Astrocyte (in vitro differentiated cells and primary cell): Measurements from ENCODE around the gene TMEM42. TPM values are rescaled to one million over a fixed set of nuclear protein-coding genes. Genes with fewer than 3 reads are reported as not detected.

Experiments used
- DNase-seq: peaks from one replicate; pipeline ENCODE4 v3.0.0-alpha.2; 2010; ENCODE audit warnings: low read depth
- FAIRE-seq: peaks from 2 replicates; lab custom pipeline; 2011; peaks lifted over from hg19 to GRCh38; lab: Jason Lieb, UNC
- H2AFZ ChIP-seq: 2 replicates; pipeline ENCODE4 v1.6.0; 2012; ENCODE audit warnings: low read depth, low read length, inconsistent platforms
- H3K27ac ChIP-seq: 2 replicates; pipeline ENCODE4 v1.5.1; 2011; ENCODE audit warnings: low read depth, low read length, inconsistent platforms
- H3K27me3 ChIP-seq: 2 replicates; pipeline ENCODE4 v1.6.0; 2011; ENCODE audit warnings: low read length, inconsistent platforms; ENCODE audit not compliant: insufficient read depth
- H3K36me3 ChIP-seq: 2 replicates; pipeline ENCODE4 v1.5.1; 2011; ENCODE audit warnings: low read length, inconsistent platforms; ENCODE audit not compliant: insufficient read depth
- H3K4me1 ChIP-seq: 2 replicates; pipeline ENCODE4 v1.5.1; 2011; ENCODE audit warnings: low read length, inconsistent platforms; ENCODE audit not compliant: insufficient read depth
- H3K4me2 ChIP-seq: 2 replicates; pipeline ENCODE4 v1.6.0; 2012; ENCODE audit warnings: low read length, inconsistent platforms
- H3K4me3 ChIP-seq: 2 replicates; pipeline ENCODE4 v1.5.1; 2011; ENCODE audit warnings: low read depth, mild to moderate bottlenecking, low read length, inconsistent platforms; ENCODE audit not compliant: insufficient read depth
- H3K79me2 ChIP-seq: 2 replicates; pipeline ENCODE4 v1.6.0; 2012; ENCODE audit warnings: mild to moderate bottlenecking, low read length, inconsistent platforms; ENCODE audit not compliant: insufficient read depth
- H3K9ac ChIP-seq: 2 replicates; pipeline ENCODE4 v1.6.0; 2012; ENCODE audit warnings: mild to moderate bottlenecking, low read length, inconsistent platforms
- H3K9me3 ChIP-seq: 2 replicates; pipeline ENCODE4 v1.5.1; 2012; ENCODE audit warnings: low read depth, mild to moderate bottlenecking, low read length, inconsistent platforms; ENCODE audit not compliant: insufficient read depth
- H4K20me1 ChIP-seq: 2 replicates; pipeline ENCODE4 v1.6.0; 2012; ENCODE audit warnings: low read length, inconsistent platforms; ENCODE audit not compliant: insufficient read depth
- H3K27ac Mint-ChIP-seq: one replicate; pipeline ENCODE4 v1.8.0; 2021; ENCODE audit warnings: mild to moderate bottlenecking, mixed read lengths; ENCODE audit not compliant: unreplicated experiment
- H3K27me3 Mint-ChIP-seq: one replicate; pipeline ENCODE4 v1.8.0; 2021; ENCODE audit warnings: low read depth, mixed read lengths; ENCODE audit not compliant: unreplicated experiment
- H3K36me3 Mint-ChIP-seq: one replicate; pipeline ENCODE4 v1.8.0; 2021; ENCODE audit warnings: low read depth, mixed read lengths; ENCODE audit not compliant: unreplicated experiment
- H3K4me1 Mint-ChIP-seq: one replicate; pipeline ENCODE4 v1.8.0; 2021; ENCODE audit warnings: low read depth, mixed read lengths; ENCODE audit not compliant: unreplicated experiment
- H3K4me3 Mint-ChIP-seq: one replicate; pipeline ENCODE4 v1.8.0; 2021; ENCODE audit warnings: mild to moderate bottlenecking, moderate library complexity, mixed read lengths; ENCODE audit not compliant: unreplicated experiment
- H3K9me3 Mint-ChIP-seq: one replicate; pipeline ENCODE4 v1.8.0; 2021; ENCODE audit warnings: mild to moderate bottlenecking, mixed read lengths; ENCODE audit not compliant: unreplicated experiment
- CTCF ChIP-seq: IDR thresholded peaks from 2 replicates; pipeline ENCODE4 v1.5.1; 2011; ENCODE audit warnings: low read depth, mild to moderate bottlenecking, inconsistent platforms, low read length, moderate library complexity; ENCODE audit not compliant: insufficient read depth
- EZH2 ChIP-seq: IDR thresholded peaks from 2 replicates; pipeline ENCODE4 v1.6.1; 2012; ENCODE audit warnings: mild to moderate bottlenecking, low read length, inconsistent platforms; ENCODE audit not compliant: insufficient read depth
- total RNA-seq: library from RNA; stranded (reverse); gene quantifications from 2 replicates; pipeline ENCODE4 v1.2.1, GENCODE V29; 2021

The TMEM42 gene
- total RNA-seq, 1 donor from 2014 or later = 6.9 TPM

- Histone ChIP-seq H3K4me1 (no peaks in the 10 kb centered on the region), H3K79me2 (no peaks in the 10 kb centered on the region), H3K4me2 (no peak overlapping the region), H2AFZ (no peak overlapping the region), H3K9me3 (peaks cover 3% of the 10 kb centered on the region), H3K27me3 (no peaks in the 10 kb centered on the region), H4K20me1 (no peaks in the 10 kb centered on the region), H3K27ac (no peak overlapping the region), H3K36me3 (no peaks in the 10 kb centered on the region), H3K9ac (no peak overlapping the region), H3K4me3 (no peak overlapping the region)
- Mint-ChIP-seq H3K4me1 (peaks cover 13% of the 10 kb centered on the region), H3K27ac (no peak overlapping the region), H3K4me3 (no peak overlapping the region), H3K9me3 (peaks cover 4% of the 10 kb centered on the region), H3K36me3 (no peaks in the 10 kb centered on the region), H3K27me3 (peaks cover 4% of the 10 kb centered on the region)
- DNase-seq (no peak), FAIRE-seq (no peak)
- no peak for TF ChIP-seq CTCF
- TF ChIP-seq EZH2 = no peak
These were observed 40.9 kb downstream of the TMEM42 start for GRCh38 chr3:44902628-44903027.

- Mint-ChIP-seq H3K27ac (no peak overlapping the region), H3K4me3 (no peak overlapping the region), H3K9me3 (peaks cover 11% of the 10 kb centered on the region), H3K4me1 (peaks cover 13% of the 10 kb centered on the region), H3K27me3 (peaks cover 4% of the 10 kb centered on the region), H3K36me3 (no peaks in the 10 kb centered on the region)
- Histone ChIP-seq H3K4me3 (no peak overlapping the region), H3K9me3 (peaks cover 3% of the 10 kb centered on the region), H3K27ac (no peak overlapping the region), H4K20me1 (no peaks in the 10 kb centered on the region), H3K27me3 (no peaks in the 10 kb centered on the region), H2AFZ (no peak overlapping the region), H3K36me3 (no peaks in the 10 kb centered on the region), H3K9ac (no peak overlapping the region), H3K4me1 (no peaks in the 10 kb centered on the region), H3K79me2 (no peaks in the 10 kb centered on the region), H3K4me2 (no peak overlapping the region)
- TF ChIP-seq CTCF (no peak), EZH2 (no peak)
- DNase-seq = no peak
- FAIRE-seq = no peak
These were observed 41.6 kb downstream of the TMEM42 start for GRCh38 chr3:44903314-44903713.

- no peak overlapping the region for H2AFZ ChIP-seq
- Mint-ChIP-seq H3K4me3 (no peak overlapping the region), H3K36me3 (no peaks in the 10 kb centered on the region), H3K27ac (no peak overlapping the region), H3K4me1 (peaks cover 13% of the 10 kb centered on the region), H3K9me3 (peaks cover 14% of the 10 kb centered on the region), H3K27me3 (peaks cover 4% of the 10 kb centered on the region)
- H4K20me1 ChIP-seq = no peaks in the 10 kb centered on the region
- H3K79me2 ChIP-seq = no peaks in the 10 kb centered on the region
- no peak for FAIRE-seq
- H3K4me2 ChIP-seq = no peak overlapping the region
- H3K36me3 ChIP-seq = no peaks in the 10 kb centered on the region
- no peaks in the 10 kb centered on the region for H3K27me3 ChIP-seq
- H3K4me1 ChIP-seq = no peaks in the 10 kb centered on the region
- TF ChIP-seq EZH2 (no peak), CTCF (no peak)
- no peak overlapping the region for H3K4me3 ChIP-seq
- H3K9ac ChIP-seq = no peak overlapping the region
- no peak overlapping the region for H3K27ac ChIP-seq
- no peak for DNase-seq
- peaks cover 3% of the 10 kb centered on the region for H3K9me3 ChIP-seq
These were observed 42.0 kb downstream of the TMEM42 start for GRCh38 chr3:44903751-44904150.
